ENCODE results near the gene SAT2.
A peak's percentile ranks its signal among the peaks of the same experiment; 100 is the strongest.
"Not testable (repeated sequence)": the region's sequence is repeated elsewhere in the genome, so short reads cannot be mapped to it uniquely, and the experiment has no call there.

SAT2 gene

DNA sequence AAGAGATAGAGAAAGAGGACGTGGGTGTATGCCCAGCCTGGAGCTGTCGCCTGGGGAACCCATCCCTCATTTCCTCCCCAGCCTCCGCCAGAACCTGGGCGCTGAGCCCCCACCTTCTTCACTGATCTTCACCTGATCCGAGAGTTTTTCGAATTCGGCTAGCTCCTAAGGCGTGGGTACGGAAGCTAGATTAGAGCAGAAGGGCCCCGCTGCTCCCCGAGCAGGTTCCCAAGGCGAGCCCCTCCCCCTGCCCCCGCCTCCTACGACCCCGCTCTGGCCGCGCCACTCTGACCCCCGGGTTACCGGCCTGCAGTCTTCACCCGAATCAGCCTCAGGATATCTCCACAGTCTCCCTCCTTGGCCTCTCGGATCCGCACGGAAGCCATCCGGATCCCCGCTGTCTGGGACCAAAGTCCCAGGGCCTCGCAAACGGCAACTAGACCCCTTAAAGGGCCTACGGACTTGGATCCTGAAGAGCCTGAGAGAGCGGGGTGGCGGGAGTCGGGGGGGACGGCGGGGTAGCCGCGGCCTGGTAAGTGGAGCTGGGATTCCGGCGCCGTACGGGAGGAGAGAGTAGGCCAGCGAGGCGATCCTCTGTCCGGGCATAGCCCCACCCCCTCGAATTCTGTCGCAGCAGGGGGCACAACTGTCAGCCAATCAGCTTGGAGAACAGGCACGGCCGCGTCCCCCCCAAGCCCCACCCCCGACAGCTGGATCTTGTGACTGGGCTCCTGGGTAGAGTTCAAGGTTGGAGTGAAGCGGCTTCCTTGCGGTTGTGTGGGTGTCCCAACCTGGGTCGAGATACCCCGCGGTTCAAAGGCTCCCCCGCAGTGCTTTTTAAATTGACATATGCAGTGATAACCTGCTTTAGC, at the start of gene SAT2:
Gene SAT2, minus strand, starts transcription at position 572 of the 872 bp plus-strand sequence. Its CDS starts 186 bp downstream, at position 386.
- in situ Hi-C loops (cut with MboI; ENCODE audit: low pct_unique_long_range_greater_than_20kb, low sequenced_read_pairs) = no loop called here
- peak; percentile 94 for DNase-seq

DNA sequence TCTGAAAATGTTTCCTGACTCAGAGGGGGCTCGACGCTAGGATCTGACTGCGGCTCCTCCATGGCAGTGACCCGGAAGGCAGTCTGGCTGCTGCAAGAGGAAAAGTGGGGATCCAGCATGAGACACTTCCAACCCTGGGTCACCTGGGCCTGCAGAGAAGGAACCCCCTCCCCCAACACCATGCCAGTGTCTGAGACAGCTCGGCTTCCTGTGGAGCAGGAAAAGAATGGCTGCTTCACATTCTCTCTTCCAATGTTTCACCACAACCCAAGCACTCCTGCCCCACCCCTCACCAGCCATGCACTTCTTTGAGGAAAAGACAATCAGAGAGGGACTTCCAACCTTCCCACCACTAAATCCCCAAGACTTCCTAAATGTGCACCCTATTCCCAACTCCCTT, 48.9 kb upstream of the SAT2 start:
- DNase-seq = no peak
- in situ Hi-C loops (cut with MboI; ENCODE audit: low pct_unique_long_range_greater_than_20kb, low sequenced_read_pairs) = no loop called here

DNA sequence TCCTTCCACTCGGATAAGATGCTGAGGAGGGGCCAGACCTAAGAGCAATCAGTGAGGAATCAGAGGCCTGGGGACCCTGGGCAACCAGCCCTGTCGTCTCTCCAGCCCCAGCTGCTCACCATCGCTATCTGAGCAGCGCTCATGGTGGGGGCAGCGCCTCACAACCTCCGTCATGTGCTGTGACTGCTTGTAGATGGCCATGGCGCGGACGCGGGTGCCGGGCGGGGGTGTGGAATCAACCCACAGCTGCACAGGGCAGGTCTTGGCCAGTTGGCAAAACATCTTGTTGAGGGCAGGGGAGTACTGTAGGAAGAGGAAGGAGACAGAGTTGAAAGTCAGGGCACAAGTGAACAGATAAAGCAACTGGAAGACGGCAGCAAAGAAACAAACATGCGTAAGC, 47.3 kb upstream of the SAT2 start:
- in situ Hi-C loops (cut with MboI; ENCODE audit: low pct_unique_long_range_greater_than_20kb, low sequenced_read_pairs) = no loop called here
- DNase-seq = no peak

DNA sequence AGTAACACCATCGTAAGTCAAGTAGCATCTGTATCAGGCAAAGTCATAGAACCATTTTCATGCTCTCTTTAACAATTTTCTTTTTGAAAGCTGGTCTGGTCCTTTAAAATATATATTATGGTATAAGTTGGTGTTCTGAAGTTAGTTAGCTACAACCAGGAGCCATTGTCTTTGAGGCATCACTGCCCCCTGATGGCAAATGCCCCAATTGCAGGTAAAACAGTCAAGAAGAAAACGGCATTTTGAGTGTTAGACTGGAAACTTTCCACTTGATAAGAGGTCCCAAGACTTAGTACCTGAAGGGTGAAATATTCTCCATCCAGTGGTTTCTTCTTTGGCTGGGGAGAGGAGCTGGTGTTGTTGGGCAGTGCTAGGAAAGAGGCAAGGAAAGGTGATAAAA, 45.6 kb upstream of the SAT2 start:
- in situ Hi-C loops (cut with MboI; ENCODE audit: low pct_unique_long_range_greater_than_20kb, low sequenced_read_pairs) = no loop called here
- DNase-seq = peak; percentile 71

DNA sequence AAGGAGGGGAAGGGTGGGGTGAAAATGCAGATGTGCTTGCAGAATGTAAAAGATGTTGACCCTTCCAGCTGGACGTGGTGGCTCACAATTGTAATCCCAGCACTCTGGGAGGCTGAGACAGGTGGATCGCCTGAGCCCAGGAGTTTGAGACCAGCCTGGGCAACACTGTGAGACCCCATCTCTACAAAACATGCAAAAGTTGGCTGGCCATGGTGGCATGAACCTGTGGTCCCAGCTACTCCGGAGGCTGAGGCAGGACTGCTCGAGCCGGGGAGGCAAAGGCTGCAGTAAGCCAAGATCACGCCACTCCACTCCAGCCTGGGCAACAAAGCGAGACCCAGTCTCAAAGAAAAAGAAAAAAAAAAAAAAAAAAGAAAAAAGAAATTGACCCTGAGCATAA, 40.9 kb upstream of the SAT2 start:
- in situ Hi-C loops (cut with MboI; ENCODE audit: low pct_unique_long_range_greater_than_20kb, low sequenced_read_pairs) = no loop called here
- DNase-seq = no peak

DNA sequence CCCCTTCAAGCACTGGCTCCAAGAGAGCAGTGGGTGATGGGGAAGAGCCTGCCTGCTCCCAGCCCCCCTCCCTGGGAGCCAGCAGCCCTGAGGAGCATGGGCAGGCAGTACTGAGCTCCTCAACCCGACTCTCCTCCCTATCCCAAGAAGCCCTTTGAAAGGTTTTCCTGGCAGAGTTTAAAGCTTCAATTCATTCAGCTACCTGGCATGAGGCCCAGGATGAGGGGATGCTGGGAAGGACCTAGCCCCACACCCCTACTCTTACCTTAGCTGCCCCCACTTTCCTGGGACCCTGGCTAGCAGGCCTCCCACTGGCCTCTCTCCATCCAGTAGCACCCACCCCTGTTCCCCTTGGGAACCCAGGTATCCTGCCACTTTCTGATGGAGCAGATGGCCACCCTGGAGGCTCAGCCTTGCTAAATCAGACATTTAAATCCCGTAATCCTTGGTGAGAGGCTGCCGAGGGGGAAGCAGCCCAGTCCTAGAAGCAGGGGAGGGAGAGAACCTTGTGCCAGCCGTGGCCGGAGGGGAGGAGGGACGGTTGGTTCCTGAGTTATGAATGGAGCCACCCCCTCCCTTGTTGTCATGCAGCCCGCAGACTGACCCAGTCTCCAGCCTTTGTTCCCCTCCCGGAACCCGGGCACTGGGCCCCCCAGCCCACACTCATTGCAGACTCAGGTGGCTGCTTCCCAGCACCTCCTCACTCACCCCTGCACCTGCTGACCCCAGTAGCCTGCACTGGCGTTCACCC, 40.2 kb upstream of the SAT2 start:
- no peak for DNase-seq
- in situ Hi-C loops (cut with MboI; ENCODE audit: low pct_unique_long_range_greater_than_20kb, low sequenced_read_pairs) = no loop called here

DNA sequence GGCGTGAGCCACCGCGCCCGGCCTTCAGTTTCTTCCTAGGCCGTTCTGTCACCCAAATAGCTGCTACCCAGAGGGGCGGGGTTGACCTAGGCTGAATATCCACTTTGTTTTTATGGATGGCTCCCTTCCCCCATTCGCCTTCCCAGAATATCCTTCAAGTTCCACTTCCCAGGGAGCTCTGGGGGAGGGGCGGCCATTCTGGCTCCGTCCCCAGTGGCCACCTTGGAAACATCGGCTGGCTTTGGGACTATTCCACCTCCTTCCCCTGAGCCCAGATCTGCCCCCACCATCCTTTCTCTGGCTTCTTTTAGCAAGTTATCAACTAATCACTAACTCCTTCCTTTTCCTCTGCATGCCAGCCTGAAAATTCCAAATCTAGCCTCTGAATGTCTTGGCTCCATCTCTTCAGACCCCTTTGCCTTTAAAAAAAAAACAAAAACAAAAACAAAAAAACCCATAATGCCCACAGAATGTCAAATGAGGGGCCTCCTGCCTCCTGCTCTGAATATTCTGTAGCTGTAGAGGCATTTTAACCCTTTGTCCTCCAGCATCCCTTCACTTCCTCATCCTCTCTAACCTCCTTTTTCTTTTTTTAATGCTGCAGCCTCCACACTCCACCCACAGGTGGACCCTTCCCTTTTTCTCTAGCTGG, 29.5 kb upstream of the SAT2 start:
- DNase-seq = no peak
- in situ Hi-C loops (cut with MboI; ENCODE audit: low pct_unique_long_range_greater_than_20kb, low sequenced_read_pairs) = no loop called here

DNA sequence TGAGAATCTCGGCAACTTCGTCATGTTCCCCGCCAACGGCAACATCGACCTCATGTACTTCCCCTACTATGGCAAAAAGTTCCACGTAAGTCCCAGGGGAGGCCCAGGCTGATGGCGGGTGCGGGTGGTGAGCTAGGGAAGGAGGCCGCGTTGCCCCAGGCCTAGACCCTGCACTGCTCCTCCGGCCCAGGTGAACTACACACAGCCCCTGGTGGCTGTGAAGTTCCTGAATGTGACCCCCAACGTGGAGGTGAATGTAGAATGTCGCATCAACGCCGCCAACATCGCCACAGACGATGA, 27.9 kb upstream of the SAT2 start:
- DNase-seq = no peak
- in situ Hi-C loops (cut with MboI; ENCODE audit: low pct_unique_long_range_greater_than_20kb, low sequenced_read_pairs) = no loop called here

DNA sequence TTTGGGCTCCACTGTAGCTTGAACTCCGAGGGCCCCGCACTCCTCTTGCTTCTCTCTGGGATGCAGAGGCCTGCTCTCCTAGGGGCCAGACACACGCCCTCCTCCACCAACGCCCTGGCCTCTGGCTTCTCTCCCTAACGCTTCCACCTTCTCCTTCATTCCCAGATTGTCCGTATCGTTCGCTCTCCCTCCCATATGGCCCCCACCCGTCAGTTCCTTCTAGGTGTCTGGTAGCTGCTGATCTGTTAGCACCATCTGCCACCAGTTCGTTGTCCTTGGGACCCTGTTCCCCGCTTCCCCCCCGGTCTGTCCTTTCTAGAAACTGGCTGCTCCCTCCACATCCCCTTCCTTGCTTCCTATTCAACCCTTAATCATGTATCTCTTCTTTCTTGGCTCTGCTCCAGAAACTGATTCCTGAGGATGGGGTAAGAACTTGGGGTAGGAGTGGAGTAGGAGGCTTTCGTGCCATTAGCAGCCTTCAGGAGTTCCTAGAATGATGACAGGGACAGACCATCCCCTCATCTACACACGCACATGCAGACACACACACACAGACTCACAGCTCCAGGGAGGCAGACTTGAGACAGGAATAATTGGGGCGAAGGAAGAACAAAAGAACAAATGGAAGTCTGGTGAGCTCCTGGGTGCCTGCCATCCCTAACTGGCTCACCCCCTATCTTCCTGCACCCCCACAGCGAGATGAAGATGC, 27.4 kb upstream of the SAT2 start:
- in situ Hi-C loops (cut with MboI; ENCODE audit: low pct_unique_long_range_greater_than_20kb, low sequenced_read_pairs) = no loop called here
- DNase-seq = no peak

DNA sequence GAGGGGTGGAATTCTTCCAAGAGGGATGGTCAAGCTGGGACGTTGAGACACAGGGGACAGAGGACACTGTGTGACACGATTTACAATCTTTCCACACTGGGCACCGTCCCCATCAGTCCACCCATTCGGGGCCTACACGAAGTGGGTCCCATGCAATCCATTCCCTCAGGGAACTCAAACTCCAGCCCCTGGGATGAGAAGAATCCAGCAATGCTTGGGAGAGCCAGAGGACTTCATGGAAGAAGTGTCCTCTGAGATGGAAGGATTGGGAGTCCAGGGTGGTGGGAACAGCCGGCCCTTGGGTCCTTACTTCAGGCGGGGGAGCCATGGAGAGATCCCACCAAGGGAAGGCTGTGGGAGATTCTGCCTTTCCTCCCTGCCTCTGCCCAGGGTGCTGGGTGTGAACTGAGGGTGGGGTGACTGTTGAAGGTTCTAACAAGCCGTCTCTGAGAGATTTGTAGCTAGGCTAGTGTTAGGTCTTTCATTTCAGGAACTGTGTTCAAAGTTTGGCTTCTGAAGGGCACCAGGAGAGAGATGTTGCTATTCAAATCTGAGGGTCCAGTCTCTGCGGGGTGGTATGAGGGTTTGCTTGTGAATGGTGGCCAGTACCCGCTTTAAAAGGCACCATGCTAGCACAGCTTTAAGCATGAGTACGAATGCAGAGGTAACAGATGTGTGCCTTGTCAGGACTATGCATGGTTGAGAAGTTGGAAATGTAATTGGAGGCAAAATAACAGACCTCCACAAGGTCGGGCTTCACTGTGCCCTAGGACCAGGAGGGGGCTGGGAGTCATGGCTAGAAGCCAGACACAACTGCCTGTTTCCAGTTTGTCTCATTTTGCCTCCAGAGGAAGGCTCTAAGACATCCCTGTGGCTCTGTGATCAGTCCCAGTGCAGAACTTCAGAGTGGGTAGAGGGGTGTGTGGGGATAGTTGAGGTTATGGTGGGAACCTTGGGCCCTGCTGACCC, 25.1 kb upstream of the SAT2 start:
- DNase-seq = no peak
- in situ Hi-C loops (cut with MboI; ENCODE audit: low pct_unique_long_range_greater_than_20kb, low sequenced_read_pairs) = no loop called here

DNA sequence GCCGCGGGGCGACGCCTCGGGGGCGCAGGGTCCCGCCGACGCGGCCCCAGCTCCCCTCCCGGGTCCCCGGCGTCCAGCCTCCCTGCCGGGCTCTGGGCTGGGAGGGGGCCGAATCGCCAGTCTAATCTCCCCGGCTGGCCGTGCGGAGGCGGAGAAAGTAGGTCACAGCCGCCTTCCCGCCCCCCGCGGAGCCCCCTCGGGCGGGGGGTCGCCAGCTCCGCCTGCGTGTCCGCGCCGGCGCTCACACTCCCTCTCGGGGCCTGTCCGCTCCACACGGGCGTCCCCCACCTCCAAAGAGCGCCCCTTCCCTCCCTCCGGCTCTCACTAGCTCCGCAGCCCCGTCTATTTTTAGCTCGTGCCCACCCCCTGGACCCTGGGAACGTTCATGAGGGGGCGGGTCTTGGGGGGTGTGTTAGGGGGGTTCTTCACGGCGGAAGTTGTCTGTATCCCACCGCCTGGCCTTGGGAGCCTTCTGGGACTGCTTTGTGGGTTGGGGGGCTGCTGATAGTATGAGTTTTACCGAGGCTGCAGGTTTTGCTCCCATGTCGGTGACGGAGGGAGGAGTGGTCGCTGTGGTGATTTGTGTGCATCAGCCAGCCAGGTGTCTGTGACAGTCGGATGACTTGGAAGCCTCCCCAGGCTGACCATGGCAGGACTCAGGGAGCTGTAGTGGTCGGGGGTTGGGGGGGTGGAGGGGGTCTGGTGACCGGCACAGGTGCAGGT, 24.2 kb upstream of the SAT2 start:
- in situ Hi-C loops (cut with MboI; ENCODE audit: low pct_unique_long_range_greater_than_20kb, low sequenced_read_pairs) = no loop called here
- DNase-seq = no peak

DNA sequence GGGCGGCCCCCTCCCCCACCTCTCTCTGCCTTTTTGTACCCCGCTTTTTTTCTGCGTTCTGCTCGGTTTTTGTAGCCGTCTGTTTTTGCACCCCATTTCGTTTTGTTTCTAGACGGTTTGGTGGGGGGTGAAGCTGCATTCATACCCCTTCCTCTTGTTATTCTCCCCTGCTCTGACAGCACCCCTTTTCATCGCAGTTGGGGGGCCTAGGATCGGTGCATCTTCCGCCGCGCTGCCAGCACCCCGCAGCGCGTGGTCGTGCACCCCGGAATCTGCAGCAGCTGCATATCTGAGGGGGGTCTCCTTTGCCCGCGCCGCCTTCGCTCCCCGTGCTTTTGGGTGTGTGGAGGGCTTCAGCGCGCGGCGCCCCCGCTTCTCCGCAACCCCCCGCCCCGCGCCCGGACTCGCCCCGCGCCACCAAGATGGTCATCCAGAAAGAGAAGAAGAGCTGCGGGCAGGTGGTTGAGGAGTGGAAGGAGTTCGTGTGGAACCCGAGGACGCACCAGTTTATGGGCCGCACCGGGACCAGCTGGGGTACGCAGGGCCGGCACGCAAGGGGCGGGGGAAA, 23.6 kb upstream of the SAT2 start:
- no peak for DNase-seq
- in situ Hi-C loops (cut with MboI; ENCODE audit: low pct_unique_long_range_greater_than_20kb, low sequenced_read_pairs) = no loop called here

DNA sequence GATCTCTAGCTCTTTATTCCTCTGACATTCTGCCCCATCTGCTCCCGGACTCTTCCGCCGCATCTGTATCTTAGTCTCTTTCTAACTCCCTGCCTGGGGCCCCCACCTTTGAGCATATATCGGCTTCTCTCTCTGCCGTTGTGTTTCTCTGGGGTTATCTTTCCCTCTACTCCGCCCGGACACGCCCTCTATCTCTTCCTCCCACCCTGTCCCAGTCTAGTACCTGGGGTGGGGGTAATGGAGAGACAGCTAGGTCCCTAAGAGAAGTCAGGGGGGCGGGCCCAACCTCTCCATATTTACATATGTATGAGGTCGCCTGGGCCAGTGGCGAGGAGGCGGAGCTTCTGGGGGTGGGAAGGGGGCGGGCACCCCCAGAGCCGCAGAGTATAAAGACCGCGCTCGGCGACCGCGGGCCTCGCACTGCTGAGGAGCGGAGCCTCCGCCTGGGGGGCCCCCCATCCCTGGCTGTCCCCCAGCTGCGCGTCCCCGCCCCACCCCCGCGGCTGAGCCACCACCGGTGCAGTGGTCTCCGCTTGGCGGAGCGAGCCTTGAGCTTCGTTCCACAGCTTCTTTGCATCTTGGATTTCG, 23.0 kb upstream of the SAT2 start, which contains the start of gene ATP1B2:
Gene ATP1B2, plus strand, starts transcription at position 418 of the 588 bp plus-strand sequence. CDS start 593 bp downstream, outside the sequence.
- peak; percentile 43 for DNase-seq
- in situ Hi-C loops (cut with MboI; ENCODE audit: low pct_unique_long_range_greater_than_20kb, low sequenced_read_pairs) = no loop called here

DNA sequence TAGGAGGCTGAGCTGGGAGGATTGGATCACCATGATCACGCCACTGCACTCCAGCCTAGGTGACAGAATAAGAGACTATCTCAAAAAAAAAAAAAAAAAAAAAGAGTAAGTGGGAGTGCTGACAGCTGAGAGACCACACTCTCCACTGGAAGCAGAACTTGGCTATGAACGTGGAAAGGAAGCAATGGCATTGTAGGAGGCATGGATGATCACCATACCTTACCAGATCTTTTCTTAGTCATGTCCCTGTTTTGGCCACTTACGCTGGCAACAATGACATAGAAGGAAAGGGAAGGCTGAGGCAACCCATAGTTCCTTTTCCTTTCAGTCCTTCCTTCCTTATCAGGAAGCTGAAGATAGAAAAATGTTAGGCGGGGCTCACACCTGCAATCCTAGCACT, 19.4 kb upstream of the SAT2 start:
- peak; percentile 28 for DNase-seq
- in situ Hi-C loops (cut with MboI; ENCODE audit: low pct_unique_long_range_greater_than_20kb, low sequenced_read_pairs) = no loop called here

DNA sequence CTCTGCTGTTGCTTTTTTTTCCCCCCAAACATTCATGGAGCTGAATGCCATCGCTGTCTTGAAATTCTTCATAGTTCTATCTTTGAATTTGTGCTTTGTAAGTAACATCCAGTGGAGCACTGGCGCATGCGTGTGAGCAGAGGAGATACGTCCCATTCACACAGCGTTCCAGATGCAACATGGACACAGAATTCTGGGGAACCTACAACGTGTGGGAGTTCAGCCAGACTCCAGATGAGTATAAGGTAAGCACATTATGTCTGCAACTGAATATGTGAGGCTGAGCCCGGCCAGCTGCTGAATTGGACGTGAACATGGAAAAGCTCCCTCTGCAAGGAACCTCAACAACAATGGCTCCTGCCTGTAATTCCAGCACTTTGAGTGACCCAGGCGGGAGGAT, 18.8 kb upstream of the SAT2 start:
- in situ Hi-C loops (cut with MboI; ENCODE audit: low pct_unique_long_range_greater_than_20kb, low sequenced_read_pairs) = no loop called here
- DNase-seq = no peak

DNA sequence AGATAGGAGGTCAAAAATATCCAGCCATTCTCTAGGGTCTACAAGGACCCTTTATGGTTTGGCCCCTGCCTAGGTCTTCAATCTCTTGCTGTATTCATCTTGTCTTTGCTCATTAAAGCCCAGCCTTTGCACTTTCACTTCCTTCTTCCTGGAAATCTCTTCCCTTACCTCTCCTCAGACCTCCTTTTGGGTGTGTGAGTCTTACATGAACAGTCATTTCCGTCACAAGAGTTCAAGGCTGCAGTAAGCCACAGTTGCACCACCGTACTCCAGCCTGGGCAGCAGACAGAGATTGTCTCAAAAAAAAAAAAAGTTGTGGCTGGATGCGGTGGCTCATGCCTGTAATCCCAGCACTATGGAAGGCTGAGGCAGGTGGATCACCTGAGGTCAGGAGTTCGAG, 17.2 kb upstream of the SAT2 start:
- in situ Hi-C loops (cut with MboI; ENCODE audit: low pct_unique_long_range_greater_than_20kb, low sequenced_read_pairs) = no loop called here
- no peak for DNase-seq

DNA sequence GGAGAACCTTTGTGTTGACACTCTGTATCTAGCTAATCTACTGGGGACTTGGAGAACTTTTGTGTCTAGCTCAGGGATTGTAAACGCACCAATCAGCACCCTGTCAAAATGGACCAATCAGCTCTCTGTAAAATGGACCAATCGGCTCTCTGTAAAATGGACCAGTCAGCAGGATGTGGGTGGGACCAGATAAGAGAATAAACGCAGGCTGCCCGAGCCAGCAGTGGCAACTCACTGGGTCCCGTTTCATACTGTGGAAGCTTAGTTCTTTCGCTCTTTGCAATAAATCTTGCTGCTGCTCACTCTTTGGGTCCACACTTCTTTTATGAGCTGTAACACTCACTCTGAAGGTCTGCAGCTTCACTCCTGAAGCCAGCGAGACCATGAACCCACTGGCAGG, 14.0 kb upstream of the SAT2 start:
- DNase-seq; in situ Hi-C loops (cut with MboI; ENCODE audit: low pct_unique_long_range_greater_than_20kb, low sequenced_read_pairs): not testable (repeated sequence)
